ENCODE results near the gene TSPAN7. TPM values are rescaled to one million over a fixed set of nuclear protein-coding genes. Genes with fewer than 3 reads are reported as not detected.

The TSPAN7 gene
- total RNA-seq, 1 experiment from 2014 or later = not detected

- H3K79me2 ChIP-seq (ENCODE audit: low read length) = no peaks in the 10 kb centered on the region
- no peak overlapping the region for H3K4me2 ChIP-seq (ENCODE audit: low read length)
- no TSS peak for BruUV-seq (replicated peaks)
- H4K20me1 ChIP-seq (ENCODE audit: low read length) = no peaks in the 10 kb centered on the region
- H3K9ac ChIP-seq (ENCODE audit: low read length) = no peak overlapping the region
- no peak for DNase-seq
- H3K9me3 ChIP-seq (ENCODE audit: low read length) = no peaks in the 10 kb centered on the region
- no peak for TF ChIP-seq EZH2 (IDR thresholded peaks at IDR 0.05; ENCODE audit: low read length, unreplicated experiment)
- H3K9me2 ChIP-seq (replicated peaks; ENCODE audit: low read length) = no peaks in the 10 kb centered on the region
- POLR2A ChIA-PET (ENCODE audit: unreplicated experiment) = no interaction called here
- H2AFZ ChIP-seq (ENCODE audit: low read length) = no peak overlapping the region
- ATAC-seq = no peak
- H3K27me3 ChIP-seq (ENCODE audit: low read length) = 0 out of 2 replicates have a peak, but pooled peaks cover 12% of the 10 kb centered on the region
- CTCF ChIA-PET = no interaction called here
- no peak overlapping the region for H3K4me3 ChIP-seq (ENCODE audit: low read length)
- H3F3A ChIP-seq (ENCODE audit: low read length, unreplicated experiment) = no peaks in the 10 kb centered on the region
- no peaks in the 10 kb centered on the region for H3K4me1 ChIP-seq (ENCODE audit: insufficient read depth, low read length)
- H3K27ac ChIP-seq (ENCODE audit: low read length) = no peak overlapping the region
- intact Hi-C loops (cut with micrococcal nuclease) = no loop called here
- no peaks in the 10 kb centered on the region for H3K36me3 ChIP-seq (ENCODE audit: low read depth, low read length)
These were observed 99.7 kb downstream of the TSPAN7 start for GRCh38 chrX:38661103-38661441.

- Histone ChIP-seq H3K27me3 (ENCODE audit: low read length) (0 out of 2 replicates have a peak, but pooled peaks cover 9% of the 10 kb centered on the region), H3K9me2 (replicated peaks; ENCODE audit: low read length) (no peaks in the 10 kb centered on the region), H3K9ac (ENCODE audit: low read length) (no peak overlapping the region), H2AFZ (ENCODE audit: low read length) (no peak overlapping the region), H3F3A (ENCODE audit: low read length, unreplicated experiment) (no peaks in the 10 kb centered on the region), H3K4me3 (ENCODE audit: low read length) (no peak overlapping the region), H3K79me2 (ENCODE audit: low read length) (no peaks in the 10 kb centered on the region), H3K4me2 (ENCODE audit: low read length) (no peak overlapping the region), H4K20me1 (ENCODE audit: low read length) (no peaks in the 10 kb centered on the region), H3K27ac (ENCODE audit: low read length) (no peak overlapping the region), H3K4me1 (ENCODE audit: insufficient read depth, low read length) (no peaks in the 10 kb centered on the region), H3K36me3 (ENCODE audit: low read depth, low read length) (no peaks in the 10 kb centered on the region), H3K9me3 (ENCODE audit: low read length) (no peaks in the 10 kb centered on the region)
- POLR2A ChIA-PET (ENCODE audit: unreplicated experiment) = no interaction called here
- CTCF ChIA-PET = no interaction called here
- ATAC-seq (no peak), DNase-seq (no peak)
- intact Hi-C loops (cut with micrococcal nuclease) = no loop called here
- TF ChIP-seq EZH2 (IDR thresholded peaks at IDR 0.05; ENCODE audit: low read length, unreplicated experiment) = no peak
- TF ChIP-seq, protein P1, sequence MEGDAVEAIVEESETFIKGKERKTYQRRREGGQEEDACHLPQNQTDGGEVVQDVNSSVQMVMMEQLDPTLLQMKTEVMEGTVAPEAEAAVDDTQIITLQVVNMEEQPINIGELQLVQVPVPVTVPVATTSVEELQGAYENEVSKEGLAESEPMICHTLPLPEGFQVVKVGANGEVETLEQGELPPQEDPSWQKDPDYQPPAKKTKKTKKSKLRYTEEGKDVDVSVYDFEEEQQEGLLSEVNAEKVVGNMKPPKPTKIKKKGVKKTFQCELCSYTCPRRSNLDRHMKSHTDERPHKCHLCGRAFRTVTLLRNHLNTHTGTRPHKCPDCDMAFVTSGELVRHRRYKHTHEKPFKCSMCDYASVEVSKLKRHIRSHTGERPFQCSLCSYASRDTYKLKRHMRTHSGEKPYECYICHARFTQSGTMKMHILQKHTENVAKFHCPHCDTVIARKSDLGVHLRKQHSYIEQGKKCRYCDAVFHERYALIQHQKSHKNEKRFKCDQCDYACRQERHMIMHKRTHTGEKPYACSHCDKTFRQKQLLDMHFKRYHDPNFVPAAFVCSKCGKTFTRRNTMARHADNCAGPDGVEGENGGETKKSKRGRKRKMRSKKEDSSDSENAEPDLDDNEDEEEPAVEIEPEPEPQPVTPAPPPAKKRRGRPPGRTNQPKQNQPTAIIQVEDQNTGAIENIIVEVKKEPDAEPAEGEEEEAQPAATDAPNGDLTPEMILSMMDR (conservative IDR thresholded peaks at IDR 0.05; ENCODE audit: low read depth, low read length) = no peak
- TF ChIP-seq EZH2phosphoT487 (IDR thresholded peaks at IDR 0.05; ENCODE audit: borderline replicate concordance, low read length) = no peak
- BruUV-seq (replicated peaks) = no TSS peak
These were observed 100.2 kb downstream of the TSPAN7 start for GRCh38 chrX:38661561-38661960.

DNA sequence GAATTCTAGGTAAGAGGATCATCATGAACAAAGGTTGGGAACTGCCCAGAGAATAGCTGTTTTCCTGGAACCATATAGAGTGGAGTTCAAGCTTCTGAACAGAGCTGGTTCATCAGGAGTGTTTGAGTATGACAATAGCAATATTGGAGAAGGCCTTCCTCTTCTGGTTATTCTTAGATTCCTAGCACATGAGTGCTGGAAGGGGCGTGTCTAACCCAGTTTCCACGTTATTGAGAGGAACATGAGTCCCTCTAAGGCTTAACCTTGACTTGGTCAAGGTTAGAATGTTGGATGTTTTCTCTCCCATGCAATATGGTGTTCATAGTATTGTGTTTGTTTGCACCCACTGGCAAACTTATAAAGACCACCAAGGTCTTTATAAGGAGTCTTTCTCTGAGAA, 101.3 kb downstream of the TSPAN7 start:
- BruUV-seq (replicated peaks) = no TSS peak
- no peak overlapping the region for H3K9ac ChIP-seq (ENCODE audit: low read length)

GRCh38 chrX:38664285-38664684, 102.9 kb downstream of the TSPAN7 start:
- intact Hi-C loops (cut with micrococcal nuclease) = no loop called here
- Histone ChIP-seq H3K9ac (ENCODE audit: low read length) (no peak overlapping the region), H3K36me3 (ENCODE audit: low read depth, low read length) (no peaks in the 10 kb centered on the region), H3K4me1 (ENCODE audit: insufficient read depth, low read length) (no peaks in the 10 kb centered on the region), H3K4me3 (ENCODE audit: low read length) (no peak overlapping the region), H3K79me2 (ENCODE audit: low read length) (no peaks in the 10 kb centered on the region), H3K4me2 (ENCODE audit: low read length) (no peak overlapping the region), H4K20me1 (ENCODE audit: low read length) (no peaks in the 10 kb centered on the region), H3K9me2 (replicated peaks; ENCODE audit: low read length) (no peaks in the 10 kb centered on the region), H3K27me3 (ENCODE audit: low read length) (peaks cover 5% of the 10 kb centered on the region; the same call in 1 of the 2 replicates), H3F3A (ENCODE audit: low read length, unreplicated experiment) (no peaks in the 10 kb centered on the region), H2AFZ (ENCODE audit: low read length) (no peak overlapping the region), H3K9me3 (ENCODE audit: low read length) (no peaks in the 10 kb centered on the region), H3K27ac (ENCODE audit: low read length) (no peak overlapping the region)
- BruUV-seq (replicated peaks) = no TSS peak
- ATAC-seq = peak; percentile 48; the same call in 1 of the 2 replicates
- TF ChIP-seq EZH2phosphoT487 (IDR thresholded peaks at IDR 0.05; ENCODE audit: borderline replicate concordance, low read length) = no peak
- TF ChIP-seq, protein P1 (conservative IDR thresholded peaks at IDR 0.05; ENCODE audit: low read depth, low read length) = peak; percentile 60
- CTCF ChIA-PET = no interaction called here
- peak; percentile 56 for DNase-seq
- POLR2A ChIA-PET (ENCODE audit: unreplicated experiment) = no interaction called here

More for the DNA sequence above, 101.3 kb downstream of the TSPAN7 start:
- ChIA-PET CTCF (no interaction called here), POLR2A (ENCODE audit: unreplicated experiment) (no interaction called here)
- Histone ChIP-seq H3K4me3 (ENCODE audit: low read length) (no peak overlapping the region), H3K9me3 (ENCODE audit: low read length) (no peaks in the 10 kb centered on the region), H3K36me3 (ENCODE audit: low read depth, low read length) (no peaks in the 10 kb centered on the region), H3K27me3 (ENCODE audit: low read length) (peaks cover 3% of the 10 kb centered on the region; the same call in 1 of the 2 replicates), H3K27ac (ENCODE audit: low read length) (no peak overlapping the region), H3K9me2 (replicated peaks; ENCODE audit: low read length) (no peaks in the 10 kb centered on the region), H4K20me1 (ENCODE audit: low read length) (no peaks in the 10 kb centered on the region), H3K79me2 (ENCODE audit: low read length) (no peaks in the 10 kb centered on the region), H2AFZ (ENCODE audit: low read length) (no peak overlapping the region), H3F3A (ENCODE audit: low read length, unreplicated experiment) (no peaks in the 10 kb centered on the region), H3K4me2 (ENCODE audit: low read length) (no peak overlapping the region), H3K4me1 (ENCODE audit: insufficient read depth, low read length) (no peaks in the 10 kb centered on the region)
- DNase-seq = no peak
- no peak for ATAC-seq
- intact Hi-C loops (cut with micrococcal nuclease) = no loop called here
- no peak for TF ChIP-seq EZH2 (IDR thresholded peaks at IDR 0.05; ENCODE audit: low read length, unreplicated experiment)
- TF ChIP-seq EZH2phosphoT487 (IDR thresholded peaks at IDR 0.05; ENCODE audit: borderline replicate concordance, low read length) = no peak
